SJCRH30 (cell line): ENCODE data around the gene FLT1. TPM values are rescaled to one million over a fixed set of nuclear protein-coding genes. Genes with fewer than 3 reads are reported as not detected.
A peak's percentile ranks its signal among the peaks of the same experiment; 100 is the strongest.

Experiments
- DNase-seq, 2 experiments: peaks; one replicate each; pipeline ENCODE4 v3.0.0-alpha.2; 2015 to 2020
- H3K27ac ChIP-seq: fragments of 250-450 bp; sonication (Bioruptor Pico); 2 replicates; pipeline ENCODE4 v1.5.1; 2020; ENCODE audit warnings: mild to moderate bottlenecking, moderate library complexity
- H3K27me3 ChIP-seq: fragments of 250-450 bp; sonication (Bioruptor Pico); 2 replicates; pipeline ENCODE4 v1.5.1; 2020; ENCODE audit warnings: mild to moderate bottlenecking, moderate library complexity
- H3K36me3 ChIP-seq: fragments of 250-450 bp; sonication (Bioruptor Pico); 2 replicates; pipeline ENCODE4 v1.5.1; 2020; ENCODE audit warnings: mild to moderate bottlenecking, moderate library complexity
- H3K4me1 ChIP-seq: fragments of 250-450 bp; sonication (Bioruptor Pico); 2 replicates; pipeline ENCODE4 v1.5.1; 2020; ENCODE audit warnings: mild to moderate bottlenecking, moderate library complexity
- H3K4me3 ChIP-seq: fragments of 250-450 bp; sonication (Bioruptor Pico); 2 replicates; pipeline ENCODE4 v1.5.1; 2020; ENCODE audit warnings: mild to moderate bottlenecking, moderate library complexity
- H3K9me3 ChIP-seq: fragments of 250-450 bp; sonication (Bioruptor Pico); replicated peaks from 2 replicates; pipeline ENCODE4 v1.5.1; 2020; ENCODE audit warnings: mild to moderate bottlenecking, moderate library complexity
- total RNA-seq: library from RNA; depleted of rRNA; stranded (reverse); fragments of >200 nt; shearing (Covaris generic); gene quantifications from 2 replicates; pipeline ENCODE4 v1.2.3, GENCODE V29; 2014

FLT1 gene
- total RNA-seq, 1 experiment from 2014 or later, result 0.36 TPM

DNA sequence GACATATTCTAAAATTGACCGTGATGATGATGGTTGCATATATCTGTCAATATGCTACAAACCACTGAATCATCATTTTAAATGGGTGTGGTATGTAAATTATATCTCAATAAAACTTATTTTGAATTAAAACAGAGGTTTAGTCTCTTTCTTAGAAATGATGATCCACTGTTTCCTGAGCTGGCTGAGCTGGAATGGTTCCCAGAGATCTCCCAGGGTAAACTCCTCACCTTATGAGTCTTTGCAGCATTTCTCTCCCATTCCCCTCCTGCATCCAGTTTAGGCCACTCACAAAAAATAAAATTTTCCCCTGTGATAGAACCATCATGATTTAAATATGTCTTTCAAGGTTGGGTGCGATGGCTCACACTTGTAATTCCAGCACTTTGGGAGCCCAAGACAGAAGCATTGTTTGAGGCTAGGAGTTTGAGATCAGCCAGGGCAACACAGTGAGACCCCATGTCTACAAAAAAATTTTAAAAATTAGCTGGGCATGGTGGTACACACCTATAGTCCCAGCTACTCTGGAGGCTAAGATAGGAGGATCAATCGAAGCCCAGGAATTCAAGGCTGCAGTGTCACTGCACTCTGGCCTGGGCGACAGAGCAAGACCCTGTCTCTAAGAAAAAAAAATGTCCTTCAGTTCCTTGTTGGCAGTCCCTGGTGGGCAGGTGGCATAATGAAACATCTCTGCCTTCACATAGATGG, 46.1 kb downstream of the FLT1 start:
- Histone ChIP-seq H3K27me3 (no peaks in the 10 kb centered on the region), H3K4me1 (no peaks in the 10 kb centered on the region), H3K4me3 (no peak overlapping the region), H3K27ac (no peak overlapping the region), H3K9me3 (0 out of 2 replicates have a peak, but pooled peaks cover 5% of the 10 kb centered on the region), H3K36me3 (no peaks in the 10 kb centered on the region)
- DNase-seq, result no peak

DNA sequence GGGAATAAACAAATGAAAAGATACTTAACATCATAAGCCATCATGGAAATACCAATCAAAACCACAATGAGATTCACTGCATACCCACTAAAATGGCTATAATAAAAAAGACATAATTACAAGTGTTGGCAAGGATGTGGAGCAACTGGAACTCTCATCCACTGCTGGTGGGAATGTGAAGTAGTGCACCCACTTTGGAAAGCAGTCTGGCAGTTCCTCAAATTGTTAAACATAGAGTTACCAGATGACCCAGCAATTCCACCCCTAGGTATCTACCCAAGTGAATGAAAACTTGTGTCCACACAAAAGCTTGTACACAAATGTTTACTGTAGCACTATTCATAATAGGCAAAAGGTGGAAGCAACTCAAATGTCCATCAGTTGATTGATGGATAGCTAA, 46.9 kb downstream of the FLT1 start:
- no peaks in the 10 kb centered on the region for H3K4me1 ChIP-seq
- H3K4me3 ChIP-seq, result no peak overlapping the region
- H3K9me3 ChIP-seq, result 0 out of 2 replicates have a peak, but pooled peaks cover 5% of the 10 kb centered on the region
- H3K36me3 ChIP-seq, result no peaks in the 10 kb centered on the region
- DNase-seq, result no peak
- H3K27me3 ChIP-seq, result no peaks in the 10 kb centered on the region
- no peak overlapping the region for H3K27ac ChIP-seq

DNA sequence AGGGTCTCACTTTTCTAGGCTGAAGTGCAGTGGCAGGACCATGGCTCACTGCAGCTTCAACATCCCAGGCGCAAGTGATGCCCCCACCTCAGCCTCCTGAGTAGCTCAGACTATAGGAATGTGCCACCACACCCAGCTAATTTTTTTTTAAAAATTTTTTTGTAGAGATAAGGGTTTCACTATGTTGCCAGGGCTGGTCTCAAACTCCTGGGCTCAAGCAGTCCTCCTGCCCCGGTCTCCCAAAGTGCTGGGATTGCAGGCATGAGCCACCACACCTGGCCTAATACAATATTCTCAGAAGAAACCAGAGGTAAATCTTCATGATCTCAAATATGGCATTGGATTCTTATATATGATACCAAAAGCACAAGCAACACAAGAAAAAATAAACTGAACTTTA, 47.7 kb downstream of the FLT1 start:
- H3K36me3 ChIP-seq, result no peaks in the 10 kb centered on the region
- H3K27ac ChIP-seq, result no peak overlapping the region
- H3K4me1 ChIP-seq, result no peaks in the 10 kb centered on the region
- DNase-seq, result no peak
- H3K4me3 ChIP-seq, result no peak overlapping the region
- H3K9me3 ChIP-seq, result 0 out of 2 replicates have a peak, but pooled peaks cover 5% of the 10 kb centered on the region
- no peaks in the 10 kb centered on the region for H3K27me3 ChIP-seq

GRCh38 chr13:28442839-28443238, 52.1 kb downstream of the FLT1 start:
- H3K36me3 ChIP-seq, result no peaks in the 10 kb centered on the region
- no peak overlapping the region for H3K4me3 ChIP-seq
- no peaks in the 10 kb centered on the region for H3K27me3 ChIP-seq
- DNase-seq, result no peak
- H3K27ac ChIP-seq, result no peak overlapping the region
- 0 out of 2 replicates have a peak, but pooled peaks cover under 1% of the 10 kb centered on the region for H3K9me3 ChIP-seq
- no peaks in the 10 kb centered on the region for H3K4me1 ChIP-seq

- H3K4me3 ChIP-seq, result no peak overlapping the region
- no peak overlapping the region for H3K27ac ChIP-seq
- no peaks in the 10 kb centered on the region for H3K4me1 ChIP-seq
- DNase-seq, result no peak
- no peaks in the 10 kb centered on the region for H3K9me3 ChIP-seq
- H3K36me3 ChIP-seq, result no peaks in the 10 kb centered on the region
- H3K27me3 ChIP-seq, result no peaks in the 10 kb centered on the region
These were observed 53.4 kb downstream of the FLT1 start for GRCh38 chr13:28441529-28441928.

- Histone ChIP-seq H3K27ac (no peak overlapping the region), H3K4me3 (no peak overlapping the region), H3K36me3 (no peaks in the 10 kb centered on the region), H3K9me3 (no peaks in the 10 kb centered on the region), H3K4me1 (no peaks in the 10 kb centered on the region), H3K27me3 (no peaks in the 10 kb centered on the region)
- DNase-seq, result peak in 1 of 2 experiments; percentile 9
These were observed 54.0 kb downstream of the FLT1 start for GRCh38 chr13:28440774-28441504.

- H3K9me3 ChIP-seq, result no peaks in the 10 kb centered on the region
- no peaks in the 10 kb centered on the region for H3K36me3 ChIP-seq
- H3K4me1 ChIP-seq, result no peaks in the 10 kb centered on the region
- no peak overlapping the region for H3K4me3 ChIP-seq
- no peak overlapping the region for H3K27ac ChIP-seq
- 0 out of 2 replicates have a peak, but pooled peaks cover 3% of the 10 kb centered on the region for H3K27me3 ChIP-seq
- no peak for DNase-seq
These were observed 56.2 kb downstream of the FLT1 start for GRCh38 chr13:28438598-28439334.

- no peaks in the 10 kb centered on the region for H3K9me3 ChIP-seq
- no peaks in the 10 kb centered on the region for H3K36me3 ChIP-seq
- H3K4me1 ChIP-seq, result no peaks in the 10 kb centered on the region
- H3K27ac ChIP-seq, result no peak overlapping the region
- H3K27me3 ChIP-seq, result 0 out of 2 replicates have a peak, but pooled peaks cover 3% of the 10 kb centered on the region
- no peak for DNase-seq
- no peak overlapping the region for H3K4me3 ChIP-seq
These were observed 56.9 kb downstream of the FLT1 start for GRCh38 chr13:28438067-28438466.

- no peak overlapping the region for H3K27ac ChIP-seq
- DNase-seq, result no peak
These were observed 59.0 kb downstream of the FLT1 start for GRCh38 chr13:28435917-28436316.

DNA sequence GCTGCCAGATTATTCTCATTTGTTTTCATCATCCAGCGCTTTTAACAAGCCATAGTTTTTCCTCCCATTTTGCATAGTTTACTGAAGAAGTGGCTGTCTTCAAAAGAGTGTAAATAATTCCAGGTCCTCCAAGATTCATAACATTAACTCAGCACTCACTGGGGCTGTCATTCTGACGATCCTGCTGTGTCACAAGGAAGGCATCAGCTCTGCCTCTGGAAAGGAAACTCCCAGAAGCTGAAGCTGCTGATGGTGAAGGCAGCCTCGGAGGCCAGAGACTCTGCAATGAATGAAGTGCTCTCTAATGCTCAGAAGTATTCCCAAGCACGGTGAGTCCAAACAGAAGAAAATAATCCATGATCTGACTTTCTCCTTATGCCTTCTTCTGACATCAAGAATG, 60.0 kb downstream of the FLT1 start:
- Histone ChIP-seq H3K4me1 (no peaks in the 10 kb centered on the region), H3K27me3 (0 out of 2 replicates have a peak, but pooled peaks cover 4% of the 10 kb centered on the region), H3K9me3 (no peaks in the 10 kb centered on the region), H3K27ac (no peak overlapping the region), H3K36me3 (no peaks in the 10 kb centered on the region), H3K4me3 (no peak overlapping the region)
- no peak for DNase-seq

More at GRCh38 chr13:28435917-28436316, 59.0 kb downstream of the FLT1 start:
- H3K9me3 ChIP-seq, result no peaks in the 10 kb centered on the region
- H3K4me3 ChIP-seq, result no peak overlapping the region
- no peaks in the 10 kb centered on the region for H3K4me1 ChIP-seq
- H3K36me3 ChIP-seq, result no peaks in the 10 kb centered on the region
- 0 out of 2 replicates have a peak, but pooled peaks cover 3% of the 10 kb centered on the region for H3K27me3 ChIP-seq

- 0 out of 2 replicates have a peak, but pooled peaks cover 7% of the 10 kb centered on the region for H3K27me3 ChIP-seq
These were observed 61.9 kb downstream of the FLT1 start for GRCh38 chr13:28432816-28433560.

DNA sequence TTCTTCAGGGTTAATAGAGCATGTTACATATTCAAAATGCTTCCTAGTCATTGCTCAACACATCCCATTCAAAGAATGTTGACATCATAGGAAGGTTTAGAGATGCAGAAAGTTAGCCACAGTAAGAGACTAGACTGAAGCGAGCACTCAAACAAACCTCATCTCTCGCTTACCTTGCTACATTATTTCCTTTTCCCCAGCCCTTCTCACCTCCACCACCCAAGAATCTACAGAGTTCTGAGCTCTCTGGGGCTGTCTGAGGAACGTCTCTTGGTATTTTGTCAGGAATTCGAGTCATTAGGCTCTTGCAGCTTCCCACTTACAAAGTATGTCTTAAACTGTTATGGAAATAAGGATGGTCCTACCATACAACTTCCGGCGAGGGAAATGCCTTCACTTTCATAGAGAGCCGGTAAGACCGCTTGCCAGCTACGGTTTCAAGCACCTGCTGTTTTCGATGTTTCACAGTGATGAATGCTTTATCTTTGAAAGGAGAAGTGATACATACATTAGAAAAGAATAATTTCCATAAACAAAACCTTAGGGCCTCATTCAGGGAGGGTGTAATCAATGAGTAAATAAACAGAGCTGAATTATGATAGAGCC, 65.1 kb downstream of the FLT1 start:
- 0 out of 2 replicates have a peak, but pooled peaks cover 4% of the 10 kb centered on the region for H3K27me3 ChIP-seq
- no peaks in the 10 kb centered on the region for H3K36me3 ChIP-seq
- no peaks in the 10 kb centered on the region for H3K9me3 ChIP-seq
- H3K27ac ChIP-seq, result no peak overlapping the region
- no peaks in the 10 kb centered on the region for H3K4me1 ChIP-seq
- H3K4me3 ChIP-seq, result no peak overlapping the region
- DNase-seq, result no peak

More at GRCh38 chr13:28432816-28433560, 61.9 kb downstream of the FLT1 start:
- Histone ChIP-seq H3K9me3 (no peaks in the 10 kb centered on the region), H3K4me3 (no peak overlapping the region), H3K27ac (no peak overlapping the region), H3K4me1 (no peaks in the 10 kb centered on the region), H3K36me3 (no peaks in the 10 kb centered on the region)
- DNase-seq, result no peak

DNA sequence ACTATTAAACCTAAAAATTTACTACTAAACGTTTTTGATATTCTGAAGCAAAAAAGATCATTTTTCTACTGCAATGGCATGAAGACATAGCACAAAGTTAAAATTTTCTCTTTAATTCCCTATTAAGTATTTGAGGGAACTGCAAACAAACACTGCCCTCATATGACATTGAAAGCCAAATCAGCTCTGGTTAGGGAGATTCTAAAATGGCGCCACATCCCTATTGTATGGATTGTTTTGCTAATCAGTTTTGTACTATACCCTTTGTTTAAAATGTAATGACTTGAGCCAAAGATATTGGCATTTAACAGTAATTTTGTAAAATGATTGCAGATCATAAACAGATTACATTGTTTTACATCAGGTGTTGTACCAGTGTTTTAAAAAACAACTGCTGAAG, 65.8 kb downstream of the FLT1 start:
- DNase-seq, result no peak
- Histone ChIP-seq H3K27me3 (0 out of 2 replicates have a peak, but pooled peaks cover 4% of the 10 kb centered on the region), H3K27ac (no peak overlapping the region), H3K36me3 (no peaks in the 10 kb centered on the region), H3K4me3 (no peak overlapping the region), H3K9me3 (no peaks in the 10 kb centered on the region), H3K4me1 (no peaks in the 10 kb centered on the region)

- Histone ChIP-seq H3K9me3 (no peaks in the 10 kb centered on the region), H3K27ac (no peak overlapping the region), H3K36me3 (no peaks in the 10 kb centered on the region), H3K27me3 (0 out of 2 replicates have a peak, but pooled peaks cover 4% of the 10 kb centered on the region), H3K4me3 (no peak overlapping the region), H3K4me1 (no peaks in the 10 kb centered on the region)
- no peak for DNase-seq
These were observed 68.5 kb downstream of the FLT1 start for GRCh38 chr13:28426381-28426780.
